Activated CD4-positive, alpha-beta T cell treated with anti-CD3 and anti-CD28 coated beads, Interleukin-2, Interleukin-6, amounts not matched to agents 100 ng/mL and 50 ng/mL, durations not matched to agents 16 hours and 8 hours (primary cell): ENCODE measurements around the gene FOXN3.

Experiments
- DNase-seq: peaks from one replicate; pipeline ENCODE4 v3.0.0-alpha.2; 2020

The FOXN3 gene

DNA sequence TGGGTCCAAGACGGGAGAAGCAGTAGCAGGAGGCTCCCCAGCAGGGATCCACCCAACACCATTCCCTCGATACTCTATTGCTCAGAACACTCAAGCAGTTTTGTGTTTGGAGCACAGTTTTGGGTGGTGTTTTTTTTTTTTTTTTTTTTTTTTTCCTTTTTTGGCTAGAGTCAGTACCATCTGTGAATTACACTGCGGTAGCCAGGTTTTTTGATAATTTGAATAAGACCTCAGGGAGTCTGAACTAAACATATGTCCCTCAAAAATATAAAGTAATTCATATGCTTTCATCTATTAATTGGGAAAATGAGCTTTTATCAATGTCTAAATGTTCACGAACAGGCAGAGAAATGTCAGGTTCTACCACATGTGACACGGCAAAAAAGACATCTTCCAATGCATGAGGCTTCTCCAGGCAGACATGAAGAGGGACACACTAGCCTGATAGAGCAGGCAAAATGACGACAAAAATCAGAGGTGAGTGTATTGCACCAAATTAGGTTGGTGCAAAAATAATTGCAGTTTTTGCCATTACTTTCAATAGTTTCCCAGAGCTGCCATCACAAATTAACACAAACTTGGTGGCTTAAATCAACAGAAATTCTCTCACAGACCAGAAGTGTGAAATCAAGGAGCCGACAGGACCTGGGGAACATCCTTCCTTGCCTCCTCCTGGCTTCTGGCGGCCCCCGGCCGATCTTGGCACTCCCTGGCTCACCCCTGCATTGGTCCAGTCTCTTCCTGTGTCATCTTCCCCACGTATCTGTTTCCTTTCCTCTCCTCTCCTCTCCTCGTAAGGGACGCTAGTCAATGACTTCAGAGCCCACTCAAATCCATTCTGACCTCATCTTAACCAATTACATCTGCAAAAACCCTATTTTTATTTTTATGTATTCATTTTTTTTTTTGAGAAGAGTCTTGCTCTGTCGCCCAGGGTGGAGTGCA, 33.9 kb downstream of the FOXN3 start:
- DNase-seq, result no peak

GRCh38 chr14:89382487-89382886, 34.5 kb downstream of the FOXN3 start:
- DNase-seq, result no peak

GRCh38 chr14:89379891-89380820, 36.9 kb downstream of the FOXN3 start:
- no peak for DNase-seq

- no peak for DNase-seq
Measured at GRCh38 chr14:89379006-89379405, 38.0 kb downstream of the FOXN3 start.

DNA sequence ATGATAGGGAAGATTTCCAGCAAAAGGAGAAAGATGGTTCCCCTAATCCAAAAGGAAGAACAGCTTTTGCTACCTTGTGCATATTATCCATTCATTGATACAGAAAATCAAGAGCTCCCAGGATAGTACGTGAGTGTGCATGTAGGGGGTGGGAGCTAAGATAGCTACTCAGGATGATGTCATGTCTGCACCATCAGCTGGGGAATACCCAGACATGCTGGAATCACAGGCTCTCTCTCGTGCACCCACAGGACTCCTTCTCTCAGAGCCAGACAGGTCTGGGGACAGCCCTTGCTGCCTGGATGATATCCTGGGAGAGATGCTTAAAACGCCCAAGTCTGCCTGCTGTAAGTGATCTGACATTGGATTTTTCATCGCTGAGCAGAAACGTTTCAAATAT, 38.9 kb downstream of the FOXN3 start:
- no peak for DNase-seq

DNA sequence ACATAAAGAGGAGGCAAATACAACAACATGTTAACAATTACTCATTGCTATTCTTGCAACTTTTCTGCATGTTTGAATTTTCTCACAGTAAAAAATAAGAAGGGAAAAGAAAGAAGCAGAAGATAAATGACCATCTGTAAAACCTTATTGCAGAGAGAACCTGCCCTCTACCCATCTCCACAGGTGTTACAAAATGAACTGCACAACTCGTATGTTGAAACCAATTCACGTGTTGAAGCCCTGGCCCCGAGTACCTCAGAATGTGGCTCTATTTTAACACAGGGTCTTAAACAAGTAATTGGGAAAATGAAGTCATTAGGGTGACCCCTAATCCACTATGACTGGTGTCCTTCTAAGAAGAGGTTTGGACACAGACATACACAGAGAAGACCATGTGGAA, 39.5 kb downstream of the FOXN3 start:
- no peak for DNase-seq

GRCh38 chr14:89374908-89375307, 42.1 kb downstream of the FOXN3 start:
- no peak for DNase-seq

- no peak for DNase-seq
Measured at GRCh38 chr14:89373185-89373584, 43.8 kb downstream of the FOXN3 start.

GRCh38 chr14:89372512-89372883, 44.5 kb downstream of the FOXN3 start:
- no peak for DNase-seq

DNA sequence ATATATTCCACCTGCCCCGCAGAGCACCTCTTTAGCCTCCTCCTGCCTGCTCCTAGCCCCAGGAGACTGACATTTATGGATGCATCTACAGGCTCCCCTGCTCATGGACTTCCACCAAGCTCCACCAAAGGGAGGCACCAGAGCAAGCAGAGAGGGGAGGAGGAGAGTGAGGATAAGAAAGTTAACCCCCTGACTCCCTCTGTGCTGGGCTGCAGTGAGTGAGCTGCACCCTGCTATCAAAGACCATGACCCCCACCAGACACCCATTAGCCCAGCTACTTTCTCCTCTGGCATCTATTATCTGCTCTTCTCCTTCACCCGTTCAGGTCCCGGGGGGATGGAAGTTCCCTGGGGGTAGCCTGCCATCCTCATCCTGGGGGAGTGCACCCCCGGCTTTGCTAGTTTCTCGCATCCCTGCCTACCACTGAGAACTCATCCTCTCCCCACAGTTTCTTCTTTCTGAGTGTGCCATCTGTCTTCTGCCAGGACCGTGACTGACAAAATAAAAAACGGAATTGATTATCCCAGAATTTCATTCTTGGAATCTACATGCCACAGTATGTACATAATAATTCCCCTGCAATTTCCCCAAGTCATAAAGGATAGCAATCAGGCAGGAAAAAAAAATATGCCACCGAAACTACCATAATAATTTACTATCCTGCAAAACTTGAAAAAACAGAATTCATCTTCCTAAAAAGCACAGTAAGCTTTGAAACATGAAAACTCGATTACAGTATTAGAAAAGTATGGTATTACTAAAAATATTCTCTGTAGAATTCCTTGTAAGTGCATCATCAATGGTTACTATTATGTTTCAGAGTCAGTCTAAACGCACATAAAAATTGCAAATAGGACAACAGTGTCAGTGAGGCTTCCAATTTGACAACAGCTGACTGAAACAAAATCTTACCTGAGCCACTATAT, 45.2 kb downstream of the FOXN3 start:
- no peak for DNase-seq

DNA sequence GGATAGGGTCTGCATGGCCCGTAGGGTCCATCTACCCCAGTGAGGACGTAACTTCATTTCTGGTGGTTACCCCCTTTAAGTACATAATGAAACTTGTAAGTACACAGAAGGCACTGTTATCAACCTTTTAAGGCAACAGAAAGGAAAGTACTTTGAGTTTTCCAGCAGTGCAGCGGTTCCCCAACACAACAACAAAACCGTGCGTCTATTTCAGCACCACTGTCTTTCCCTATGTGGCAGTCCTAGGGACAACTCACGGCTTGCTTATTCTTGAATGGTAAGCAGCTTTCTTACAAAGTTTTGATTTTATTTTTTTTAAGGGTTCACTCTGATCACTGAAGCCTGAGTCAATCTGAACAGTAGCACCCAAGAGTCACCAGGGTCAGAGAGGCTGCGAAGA, 46.3 kb downstream of the FOXN3 start:
- DNase-seq, result no peak

GRCh38 chr14:89370381-89370780, 46.7 kb downstream of the FOXN3 start:
- DNase-seq, result no peak

- no peak for DNase-seq
Measured at GRCh38 chr14:89369656-89370055, 47.4 kb downstream of the FOXN3 start.

GRCh38 chr14:89368490-89369477, 48.2 kb downstream of the FOXN3 start:
- DNase-seq, result no peak

DNA sequence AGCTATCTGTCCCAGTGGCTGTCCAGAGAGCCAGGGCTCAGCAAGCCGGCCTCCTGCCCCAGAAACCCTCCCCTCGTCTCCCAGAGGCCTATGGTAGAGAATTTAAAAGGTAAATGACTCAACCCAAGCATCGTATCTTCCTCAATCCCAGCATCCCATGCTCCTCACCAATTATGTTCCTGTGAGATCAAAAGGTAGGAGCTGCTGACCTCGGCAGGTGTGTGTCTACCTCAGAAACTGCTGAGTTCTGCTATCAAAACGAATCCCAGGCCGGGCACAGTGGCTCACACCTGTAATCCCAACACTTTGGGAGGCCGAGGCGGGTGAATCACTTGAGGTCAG, 49.3 kb downstream of the FOXN3 start:
- no peak for DNase-seq

DNA sequence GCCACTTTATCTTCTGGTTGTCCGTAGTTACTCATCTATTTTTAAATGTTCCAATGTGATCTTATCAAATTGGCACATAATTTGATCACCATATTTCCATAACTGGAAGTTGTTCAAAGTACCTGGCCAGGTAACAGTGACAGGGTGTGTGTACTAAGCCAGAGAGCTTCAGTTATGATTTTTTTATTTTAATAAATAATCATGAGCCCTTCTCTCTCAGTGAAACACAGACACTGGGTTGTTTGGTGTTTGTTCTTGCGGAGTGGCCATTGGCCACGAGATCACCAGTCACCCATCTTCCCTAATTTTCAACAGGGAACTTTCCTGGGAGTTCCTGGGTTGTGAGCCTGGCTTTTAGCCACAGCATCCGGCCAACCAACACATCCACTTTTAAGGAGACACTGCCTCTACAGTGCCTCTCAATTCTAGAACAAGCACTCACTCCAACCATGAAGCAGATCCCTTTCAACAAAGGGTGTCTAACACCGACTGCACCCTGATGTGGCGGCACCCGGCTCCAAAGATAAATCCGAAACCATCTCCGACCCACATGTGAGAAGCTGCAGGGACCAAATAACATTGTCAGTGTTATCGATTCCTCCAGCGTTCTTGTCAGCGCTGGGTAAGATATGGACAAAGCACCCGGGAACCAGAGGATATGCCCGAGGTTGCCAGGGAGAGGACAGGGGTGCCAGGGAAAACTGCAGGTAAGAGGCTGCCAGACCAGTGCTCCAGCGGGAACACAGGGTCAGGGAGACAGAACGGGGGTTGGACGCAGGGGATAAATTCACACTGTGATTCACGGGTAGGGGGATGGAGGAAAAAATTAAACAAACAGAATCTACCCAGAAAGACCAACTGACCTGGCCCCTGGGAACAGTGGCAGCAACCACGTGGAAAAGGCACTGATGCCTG, 49.9 kb downstream of the FOXN3 start:
- no peak for DNase-seq

- peak; percentile 81 for DNase-seq
Measured at GRCh38 chr14:89365061-89365801, 51.8 kb downstream of the FOXN3 start.

GRCh38 chr14:89364316-89364715, 52.7 kb downstream of the FOXN3 start:
- DNase-seq, result no peak

GRCh38 chr14:89360277-89360676, 56.8 kb downstream of the FOXN3 start:
- no peak for DNase-seq
